ENCODE data around the gene CACNB1.

The CACNB1 gene

DNA sequence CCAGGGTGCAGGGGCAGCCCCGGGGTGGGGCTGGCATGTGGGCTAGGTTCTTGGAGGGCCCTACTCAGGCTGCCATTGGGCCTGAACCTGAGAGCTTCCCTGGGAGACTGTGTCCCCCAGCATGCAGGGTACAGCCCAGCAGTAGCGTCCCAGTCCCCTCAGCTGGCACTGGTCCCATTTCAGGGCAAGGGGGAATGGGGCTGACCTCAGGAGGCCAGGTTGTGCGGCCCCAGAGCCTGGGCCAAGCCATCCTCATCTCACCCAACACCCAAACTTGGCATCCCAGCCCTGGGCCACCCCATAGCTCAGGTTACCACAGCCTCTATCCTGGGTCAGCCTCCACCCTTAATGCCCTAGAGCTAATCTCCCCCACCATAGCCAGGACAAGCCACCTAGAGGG, 52.3 kb downstream of the CACNB1 start:
- DNase-seq (ENCODE audit: low read depth): no peak
- H3K4me3 ChIP-seq (ENCODE audit: low read depth, low read length): no peak overlapping the region
- TF ChIP-seq, protein P1, sequence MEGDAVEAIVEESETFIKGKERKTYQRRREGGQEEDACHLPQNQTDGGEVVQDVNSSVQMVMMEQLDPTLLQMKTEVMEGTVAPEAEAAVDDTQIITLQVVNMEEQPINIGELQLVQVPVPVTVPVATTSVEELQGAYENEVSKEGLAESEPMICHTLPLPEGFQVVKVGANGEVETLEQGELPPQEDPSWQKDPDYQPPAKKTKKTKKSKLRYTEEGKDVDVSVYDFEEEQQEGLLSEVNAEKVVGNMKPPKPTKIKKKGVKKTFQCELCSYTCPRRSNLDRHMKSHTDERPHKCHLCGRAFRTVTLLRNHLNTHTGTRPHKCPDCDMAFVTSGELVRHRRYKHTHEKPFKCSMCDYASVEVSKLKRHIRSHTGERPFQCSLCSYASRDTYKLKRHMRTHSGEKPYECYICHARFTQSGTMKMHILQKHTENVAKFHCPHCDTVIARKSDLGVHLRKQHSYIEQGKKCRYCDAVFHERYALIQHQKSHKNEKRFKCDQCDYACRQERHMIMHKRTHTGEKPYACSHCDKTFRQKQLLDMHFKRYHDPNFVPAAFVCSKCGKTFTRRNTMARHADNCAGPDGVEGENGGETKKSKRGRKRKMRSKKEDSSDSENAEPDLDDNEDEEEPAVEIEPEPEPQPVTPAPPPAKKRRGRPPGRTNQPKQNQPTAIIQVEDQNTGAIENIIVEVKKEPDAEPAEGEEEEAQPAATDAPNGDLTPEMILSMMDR (IDR thresholded peaks at IDR 0.05; ENCODE audit: control insufficient read depth, extremely low read depth, insufficient read depth): no peak

- DNase-seq (ENCODE audit: low read depth): no peak
- no peak overlapping the region for H3K4me3 ChIP-seq (ENCODE audit: low read depth, low read length)
- TF ChIP-seq, protein P1 (IDR thresholded peaks at IDR 0.05; ENCODE audit: control insufficient read depth, extremely low read depth, insufficient read depth): no peak
Measured at GRCh38 chr17:39144416-39144840, 53.0 kb downstream of the CACNB1 start.

DNA sequence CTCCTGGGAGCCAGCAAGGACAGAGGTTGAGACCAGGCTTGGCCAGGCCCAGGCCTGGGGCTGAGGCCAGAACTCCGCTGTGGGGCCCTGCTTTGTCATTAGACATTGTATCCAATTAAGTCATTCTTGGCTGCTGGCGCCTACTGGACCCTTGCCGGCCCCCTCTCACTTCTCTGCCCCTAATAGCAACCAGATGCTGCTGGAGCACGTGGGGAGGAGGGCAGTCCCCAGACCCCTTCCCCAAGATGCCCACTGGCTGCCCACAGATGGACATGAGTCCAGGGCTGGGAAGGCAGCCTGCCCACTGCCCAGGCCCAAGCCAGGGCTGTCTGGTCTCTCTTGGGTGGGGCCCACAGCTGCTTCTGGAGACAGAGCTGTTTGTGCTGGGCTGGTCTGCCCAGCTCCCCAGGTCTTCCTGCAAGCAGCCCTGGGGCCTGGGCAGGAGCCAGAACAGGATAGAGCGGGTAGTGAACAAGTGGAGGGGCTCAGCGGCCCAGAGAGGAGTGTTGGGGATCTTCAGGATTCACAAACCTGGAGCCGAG, 53.8 kb downstream of the CACNB1 start:
- DNase-seq (ENCODE audit: low read depth): no peak
- H3K4me3 ChIP-seq (ENCODE audit: low read depth, low read length): no peak overlapping the region
- TF ChIP-seq, protein P1 (IDR thresholded peaks at IDR 0.05; ENCODE audit: control insufficient read depth, extremely low read depth, insufficient read depth): no peak

- TF ChIP-seq, protein P1 (IDR thresholded peaks at IDR 0.05; ENCODE audit: control insufficient read depth, extremely low read depth, insufficient read depth): no peak
- DNase-seq (ENCODE audit: low read depth): no peak
- no peak overlapping the region for H3K4me3 ChIP-seq (ENCODE audit: low read depth, low read length)
Measured at GRCh38 chr17:39141915-39142664, 55.4 kb downstream of the CACNB1 start.

- DNase-seq (ENCODE audit: low read depth): no peak
- TF ChIP-seq, protein P1 (IDR thresholded peaks at IDR 0.05; ENCODE audit: control insufficient read depth, extremely low read depth, insufficient read depth): no peak
Measured at GRCh38 chr17:39141294-39141693, 56.2 kb downstream of the CACNB1 start.

DNA sequence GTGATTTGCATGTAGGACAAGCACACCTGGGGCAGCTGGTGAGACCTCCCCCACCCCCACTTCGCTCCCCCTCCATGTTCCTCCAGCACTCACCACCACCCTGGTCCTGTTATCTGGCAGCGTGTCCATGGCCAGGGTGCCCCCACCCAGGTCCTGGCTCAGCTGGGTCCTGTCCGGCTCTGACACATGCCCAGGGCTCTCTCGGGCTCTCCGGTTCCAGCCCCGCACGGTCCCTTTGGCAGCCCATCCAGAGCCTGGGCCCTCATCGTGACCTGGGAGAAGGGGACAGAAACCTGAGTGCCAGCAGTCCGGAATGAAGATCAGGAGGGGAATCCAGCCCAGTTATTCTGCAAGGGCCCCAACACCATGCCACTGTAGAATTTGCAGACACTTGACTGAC, 57.9 kb downstream of the CACNB1 start:
- TF ChIP-seq, protein P1 (IDR thresholded peaks at IDR 0.05; ENCODE audit: control insufficient read depth, extremely low read depth, insufficient read depth): no peak
- no peak overlapping the region for H3K4me3 ChIP-seq (ENCODE audit: low read depth, low read length)
- DNase-seq (ENCODE audit: low read depth): no peak

More at GRCh38 chr17:39141294-39141693, 56.2 kb downstream of the CACNB1 start:
- no peak overlapping the region for H3K4me3 ChIP-seq (ENCODE audit: low read depth, low read length)

- TF ChIP-seq, protein P1 (IDR thresholded peaks at IDR 0.05; ENCODE audit: control insufficient read depth, extremely low read depth, insufficient read depth): no peak
- H3K4me3 ChIP-seq (ENCODE audit: low read depth, low read length): no peak overlapping the region
- no peak for DNase-seq (ENCODE audit: low read depth)
Measured at GRCh38 chr17:39139161-39139511, 58.3 kb downstream of the CACNB1 start.
